ENCODE results near the gene HOXD12. TPM values are rescaled to one million over a fixed set of nuclear protein-coding genes. Genes with fewer than 3 reads are reported as not detected.

HOXD12 gene
- total RNA-seq, 1 donor from 2014 or later = not detected

GRCh38 chr2:176074919-176075425, 24.6 kb upstream of the HOXD12 start:
- Mint-ChIP-seq H3K27me3 (peaks cover 97% of the 10 kb centered on the region), H3K9me3 (no peaks in the 10 kb centered on the region), H3K27ac (no peak overlapping the region), H3K36me3 (no peaks in the 10 kb centered on the region), H3K4me1 (ENCODE audit: unreplicated experiment) (peaks cover 6% of the 10 kb centered on the region), H3K4me3 (no peak overlapping the region)
- no peak for DNase-seq (ENCODE audit: extremely low spot score, unreplicated experiment)
- TF ChIP-seq, protein P1, sequence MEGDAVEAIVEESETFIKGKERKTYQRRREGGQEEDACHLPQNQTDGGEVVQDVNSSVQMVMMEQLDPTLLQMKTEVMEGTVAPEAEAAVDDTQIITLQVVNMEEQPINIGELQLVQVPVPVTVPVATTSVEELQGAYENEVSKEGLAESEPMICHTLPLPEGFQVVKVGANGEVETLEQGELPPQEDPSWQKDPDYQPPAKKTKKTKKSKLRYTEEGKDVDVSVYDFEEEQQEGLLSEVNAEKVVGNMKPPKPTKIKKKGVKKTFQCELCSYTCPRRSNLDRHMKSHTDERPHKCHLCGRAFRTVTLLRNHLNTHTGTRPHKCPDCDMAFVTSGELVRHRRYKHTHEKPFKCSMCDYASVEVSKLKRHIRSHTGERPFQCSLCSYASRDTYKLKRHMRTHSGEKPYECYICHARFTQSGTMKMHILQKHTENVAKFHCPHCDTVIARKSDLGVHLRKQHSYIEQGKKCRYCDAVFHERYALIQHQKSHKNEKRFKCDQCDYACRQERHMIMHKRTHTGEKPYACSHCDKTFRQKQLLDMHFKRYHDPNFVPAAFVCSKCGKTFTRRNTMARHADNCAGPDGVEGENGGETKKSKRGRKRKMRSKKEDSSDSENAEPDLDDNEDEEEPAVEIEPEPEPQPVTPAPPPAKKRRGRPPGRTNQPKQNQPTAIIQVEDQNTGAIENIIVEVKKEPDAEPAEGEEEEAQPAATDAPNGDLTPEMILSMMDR (conservative IDR thresholded peaks at IDR 0.05) = no peak

DNA sequence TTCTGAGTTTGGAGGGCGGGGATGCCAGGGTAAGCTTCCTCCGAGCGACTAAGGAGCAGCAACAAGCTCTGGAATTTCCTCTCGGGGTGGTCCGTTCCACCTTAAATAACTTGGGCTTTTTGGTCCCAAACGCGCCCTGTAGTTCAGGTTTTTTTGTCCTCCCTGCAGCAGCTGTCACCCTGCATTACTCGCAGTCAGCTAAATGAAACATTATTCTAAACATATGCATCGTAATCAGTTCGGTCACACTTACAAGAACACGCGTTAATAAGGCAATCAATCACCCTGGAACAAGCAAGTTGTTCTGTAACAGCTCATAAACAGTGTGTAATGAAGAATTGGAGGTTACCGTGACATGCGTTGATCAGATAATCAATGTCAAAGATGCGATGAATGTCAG, 24.1 kb upstream of the HOXD12 start:
- H3K27me3 Mint-ChIP-seq = peaks cover 94% of the 10 kb centered on the region
- H3K4me3 Mint-ChIP-seq = no peak overlapping the region
- H3K36me3 Mint-ChIP-seq = no peaks in the 10 kb centered on the region
- H3K9me3 Mint-ChIP-seq = no peaks in the 10 kb centered on the region
- H3K4me1 Mint-ChIP-seq (ENCODE audit: unreplicated experiment) = peaks cover 6% of the 10 kb centered on the region
- no peak for DNase-seq (ENCODE audit: extremely low spot score, unreplicated experiment)
- H3K27ac Mint-ChIP-seq = no peak overlapping the region
- TF ChIP-seq, protein P1 (conservative IDR thresholded peaks at IDR 0.05) = no peak

GRCh38 chr2:176076063-176076462, 23.5 kb upstream of the HOXD12 start:
- TF ChIP-seq, protein P1 (conservative IDR thresholded peaks at IDR 0.05) = no peak
- no peaks in the 10 kb centered on the region for H3K36me3 Mint-ChIP-seq
- peaks cover 94% of the 10 kb centered on the region for H3K27me3 Mint-ChIP-seq
- no peak overlapping the region for H3K27ac Mint-ChIP-seq
- no peak for DNase-seq (ENCODE audit: extremely low spot score, unreplicated experiment)
- H3K4me1 Mint-ChIP-seq (ENCODE audit: unreplicated experiment) = peaks cover 9% of the 10 kb centered on the region
- no peaks in the 10 kb centered on the region for H3K9me3 Mint-ChIP-seq
- no peak overlapping the region for H3K4me3 Mint-ChIP-seq

DNA sequence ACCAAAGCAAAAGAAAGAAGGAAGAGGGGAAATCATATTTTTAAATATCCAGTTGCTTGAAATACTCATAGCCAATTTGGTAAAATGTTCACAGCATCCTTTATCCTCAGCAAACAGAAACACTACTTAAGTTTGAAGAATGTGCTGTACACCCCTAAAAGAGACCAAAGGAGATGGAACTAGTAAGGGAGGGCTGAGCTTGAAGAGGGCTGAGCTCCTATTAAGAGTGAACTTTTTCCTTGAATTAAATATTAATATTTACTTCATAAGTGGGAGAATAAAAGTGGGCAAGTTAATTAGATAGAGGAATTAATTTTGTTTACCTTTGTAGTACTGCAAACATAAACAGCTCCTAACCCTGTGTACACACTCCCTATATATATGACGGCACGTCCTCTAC, 22.8 kb upstream of the HOXD12 start:
- no peak overlapping the region for H3K4me3 Mint-ChIP-seq
- TF ChIP-seq, protein P1 (conservative IDR thresholded peaks at IDR 0.05) = no peak
- no peak overlapping the region for H3K27ac Mint-ChIP-seq
- no peaks in the 10 kb centered on the region for H3K9me3 Mint-ChIP-seq
- no peaks in the 10 kb centered on the region for H3K36me3 Mint-ChIP-seq
- peaks cover 94% of the 10 kb centered on the region for H3K27me3 Mint-ChIP-seq
- H3K4me1 Mint-ChIP-seq (ENCODE audit: unreplicated experiment) = peaks cover 11% of the 10 kb centered on the region
- no peak for DNase-seq (ENCODE audit: extremely low spot score, unreplicated experiment)

DNA sequence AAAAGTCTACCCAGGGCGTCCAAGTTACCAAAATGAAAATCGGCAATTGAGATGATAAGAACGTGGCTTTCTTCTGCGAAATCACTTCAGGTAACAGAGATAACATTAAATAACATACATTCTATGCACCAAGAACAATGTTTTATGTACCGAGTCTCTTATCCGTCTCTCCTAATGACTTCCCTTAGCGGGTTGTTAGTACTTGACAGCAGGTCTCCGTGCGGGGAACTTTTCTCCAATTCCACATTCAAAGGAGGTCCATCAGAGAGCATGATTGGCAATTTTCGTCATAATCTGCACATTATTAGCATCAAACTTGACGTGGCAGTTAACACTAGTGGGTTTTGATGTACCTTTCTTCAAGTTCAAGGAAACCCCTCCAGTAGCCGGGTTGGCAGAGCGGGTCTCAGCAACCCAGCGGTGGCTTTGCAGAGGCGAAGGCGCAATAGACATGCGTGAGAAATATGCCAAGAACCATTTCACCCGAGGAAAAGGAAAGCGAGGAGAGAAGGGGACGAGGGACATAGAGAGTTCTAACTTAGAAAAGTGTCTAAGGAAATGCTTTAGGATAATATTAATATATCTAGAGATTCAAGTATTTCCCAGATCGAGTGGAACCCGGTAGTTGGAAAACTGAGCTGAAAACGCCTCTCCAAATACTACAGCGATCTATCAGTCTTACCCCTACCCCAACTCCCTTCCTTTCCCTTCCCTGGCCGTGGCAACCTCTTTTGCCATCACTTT, 20.9 kb upstream of the HOXD12 start:
- peaks cover 21% of the 10 kb centered on the region for H3K4me1 Mint-ChIP-seq (ENCODE audit: unreplicated experiment)
- H3K9me3 Mint-ChIP-seq = no peaks in the 10 kb centered on the region
- no peak for DNase-seq (ENCODE audit: extremely low spot score, unreplicated experiment)
- TF ChIP-seq, protein P1 (conservative IDR thresholded peaks at IDR 0.05) = no peak
- H3K36me3 Mint-ChIP-seq = no peaks in the 10 kb centered on the region
- H3K27me3 Mint-ChIP-seq = peaks cover 94% of the 10 kb centered on the region
- peak overlapping the region; percentile 62 for H3K27ac Mint-ChIP-seq
- peak overlapping the region; percentile 86 for H3K4me3 Mint-ChIP-seq

Data from type B pancreatic cell (in vitro differentiated cells).